GM04504 (cell line): ENCODE data around the gene DPM2.
A peak's percentile ranks its signal among the peaks of the same experiment; 100 is the strongest.

ENCODE experiments used
- DNase-seq: peaks from one replicate; pipeline ENCODE4 v3.0.0-alpha.2; 2012; ENCODE audit warnings: low read depth

Gene DPM2

GRCh38 chr9:127898433-127899127 lies 39.1 kb downstream of the DPM2 start:
- peak; percentile 80 for DNase-seq

- DNase-seq, result no peak
Measured at GRCh38 chr9:127897193-127897692, 40.4 kb downstream of the DPM2 start.

GRCh38 chr9:127896395-127897192 lies 41.1 kb downstream of the DPM2 start:
- no peak for DNase-seq

- DNase-seq, result no peak
Measured at GRCh38 chr9:127895811-127896210, 41.8 kb downstream of the DPM2 start.

GRCh38 chr9:127893392-127893791 lies 44.3 kb downstream of the DPM2 start:
- no peak for DNase-seq

- no peak for DNase-seq
Measured at GRCh38 chr9:127892831-127893230, 44.8 kb downstream of the DPM2 start.

- no peak for DNase-seq
Measured at GRCh38 chr9:127890053-127890452, 47.6 kb downstream of the DPM2 start.

GRCh38 chr9:127887792-127888191 lies 49.9 kb downstream of the DPM2 start:
- no peak for DNase-seq

GRCh38 chr9:127886401-127886972 lies 51.2 kb downstream of the DPM2 start:
- no peak for DNase-seq

- DNase-seq, result no peak
Measured at GRCh38 chr9:127885508-127886281, 52.0 kb downstream of the DPM2 start.
